HG03025 (cell line): ENCODE data around the gene PPP1R11.
"Not testable (repeated sequence)": the region's sequence is repeated elsewhere in the genome, so short reads cannot be mapped to it uniquely, and the experiment has no call there.

ENCODE experiments used
- ATAC-seq: cut with Tn5 transposase; IDR thresholded peaks from one replicate; pipeline ENCODE4 v1.9.1; 2021; ENCODE audit warnings: mild to moderate bottlenecking, moderate library complexity; ENCODE audit not compliant: unreplicated experiment, low FRiP score

Gene PPP1R11, protein sequence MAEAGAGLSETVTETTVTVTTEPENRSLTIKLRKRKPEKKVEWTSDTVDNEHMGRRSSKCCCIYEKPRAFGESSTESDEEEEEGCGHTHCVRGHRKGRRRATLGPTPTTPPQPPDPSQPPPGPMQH

GRCh38 chr6:30066577-30067459, at the start of gene PPP1R11:
Gene PPP1R11 (plus strand): TSS chr6:30067198. CDS start chr6:30067411, 213 bp downstream.
- peak; percentile 94 for ATAC-seq

DNA sequence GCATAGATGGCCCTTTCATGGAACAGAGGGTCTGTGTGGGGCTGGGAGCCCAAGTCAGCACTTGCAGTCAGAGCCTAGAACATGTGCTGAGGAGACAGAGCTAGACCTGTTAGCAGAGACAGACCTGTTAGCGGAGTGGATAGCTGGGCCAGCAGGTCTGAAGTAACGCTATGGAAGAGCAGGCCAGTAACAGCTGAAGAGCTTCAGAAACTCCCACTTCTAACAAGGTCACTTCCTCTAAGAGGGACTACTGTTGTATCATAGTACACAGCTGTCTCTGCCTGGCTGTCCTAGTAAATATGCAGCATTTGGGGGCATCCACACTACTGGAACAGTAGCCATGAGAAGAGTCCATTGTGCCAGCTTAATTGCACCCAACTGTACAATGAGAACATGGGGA, 47.2 kb upstream of the PPP1R11 start:
- ATAC-seq = no peak

- ATAC-seq = no peak
These were observed 46.4 kb upstream of the PPP1R11 start for GRCh38 chr6:30020626-30021025.

DNA sequence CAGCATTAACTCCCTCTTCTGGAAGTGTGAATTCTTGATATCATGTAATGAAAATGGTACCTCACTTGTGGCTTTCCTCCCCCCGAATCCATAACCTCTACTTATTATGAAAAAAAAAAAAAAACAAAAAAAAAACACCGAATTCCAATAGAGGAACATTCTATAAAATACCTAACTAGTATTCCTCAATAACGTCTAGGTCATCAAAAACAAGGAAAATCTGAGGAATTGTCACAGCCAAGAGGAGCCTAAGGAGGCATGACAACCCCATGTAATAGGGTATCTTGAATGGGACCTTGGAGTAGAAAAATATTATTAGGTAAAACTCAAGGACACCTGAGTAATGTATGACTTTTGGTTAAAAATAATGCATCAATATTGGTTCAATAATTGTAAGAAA, 44.8 kb upstream of the PPP1R11 start:
- ATAC-seq = no peak

DNA sequence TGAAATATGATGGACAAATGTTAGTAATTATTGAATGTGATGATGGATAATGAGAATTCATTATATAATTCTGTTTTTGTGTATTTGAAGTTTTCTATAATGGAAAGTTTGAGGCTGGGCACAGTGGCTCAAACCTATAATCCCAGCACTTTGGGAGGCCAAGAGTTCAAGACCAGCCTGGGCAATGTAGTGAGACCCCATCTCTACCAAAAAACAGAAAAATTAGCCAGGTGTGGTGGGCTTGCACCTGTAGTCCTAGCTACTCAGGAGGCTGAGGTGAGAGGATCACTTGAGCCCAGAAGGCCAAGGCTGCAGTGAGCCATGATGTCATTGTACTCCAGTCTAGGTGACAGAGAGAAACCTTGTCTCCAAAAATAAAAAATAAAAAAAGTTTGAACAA, 44.3 kb upstream of the PPP1R11 start:
- not testable (repeated sequence) for ATAC-seq

DNA sequence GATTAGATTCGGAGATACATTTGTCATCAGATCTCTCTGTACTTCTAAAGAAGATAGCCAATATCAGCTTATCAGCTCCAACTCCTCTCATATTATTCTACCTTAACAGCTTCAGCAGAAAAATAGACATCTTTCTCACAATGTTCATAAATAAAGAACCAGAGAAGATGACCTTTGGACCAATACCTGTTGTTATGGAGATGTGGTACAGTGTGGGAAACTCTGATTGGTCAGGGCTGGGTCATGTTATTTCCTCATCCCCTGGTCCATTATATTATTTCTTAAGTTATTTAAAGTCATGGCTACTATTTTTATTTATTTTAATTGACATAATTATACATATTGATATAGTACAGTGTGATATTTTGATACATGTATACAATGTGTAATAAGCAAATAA, 41.8 kb upstream of the PPP1R11 start:
- no peak for ATAC-seq

DNA sequence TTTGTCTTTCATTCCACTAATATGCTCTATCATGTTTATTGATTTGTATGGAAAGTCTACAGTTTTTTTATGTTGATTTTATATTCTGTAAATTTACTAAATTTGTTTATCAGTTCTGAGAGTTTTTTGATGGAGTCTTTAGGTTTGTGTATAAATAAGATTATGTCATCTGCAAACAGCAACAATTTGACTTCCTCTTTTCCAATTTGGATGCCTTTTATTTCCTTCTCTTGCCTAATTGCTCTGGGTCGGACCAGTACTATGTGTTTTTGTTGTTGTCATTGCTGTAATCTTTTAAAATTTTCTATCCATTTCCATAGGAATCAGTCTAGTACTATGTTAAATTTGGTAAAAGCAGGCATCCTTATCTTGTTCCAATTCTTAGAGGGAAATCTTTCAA, 37.4 kb upstream of the PPP1R11 start:
- no peak for ATAC-seq

DNA sequence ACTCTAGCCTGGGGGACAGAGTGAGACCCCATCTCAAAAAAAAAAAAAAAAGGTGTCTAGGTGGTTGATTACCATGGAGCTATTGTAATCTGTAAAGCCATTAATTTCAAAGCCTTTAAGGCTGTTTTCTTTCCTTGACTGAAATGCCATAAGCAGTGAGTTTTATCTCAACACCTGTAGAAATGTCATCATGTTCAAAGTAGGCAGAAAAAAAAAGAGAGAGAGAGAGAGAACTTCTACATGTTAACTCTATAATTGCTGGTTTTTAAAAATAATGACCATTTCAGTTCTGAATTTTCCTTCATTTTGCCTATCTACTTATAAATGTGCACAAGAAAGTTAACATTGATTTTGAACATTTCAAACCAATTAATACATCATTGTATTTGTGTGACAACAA, 35.6 kb upstream of the PPP1R11 start:
- no peak for ATAC-seq

DNA sequence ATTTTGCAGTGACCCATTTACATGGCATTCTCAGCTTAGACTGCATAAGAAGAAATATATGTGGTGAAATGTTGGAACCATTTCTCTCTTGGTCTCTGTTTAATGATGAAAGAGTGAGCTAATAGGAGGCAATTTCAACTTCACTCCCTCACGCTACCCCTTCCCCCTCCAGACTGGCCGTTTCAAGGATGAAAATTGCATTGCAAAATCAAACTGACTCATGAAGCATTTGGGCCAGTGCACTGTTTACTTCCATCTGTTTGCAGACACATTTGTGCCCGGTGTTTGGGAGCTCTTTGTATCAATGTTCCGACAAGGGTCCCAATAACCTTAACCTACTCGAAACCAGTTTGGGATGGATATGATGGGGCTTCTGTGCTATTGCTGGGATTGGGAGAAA, 33.6 kb upstream of the PPP1R11 start:
- ATAC-seq = not testable (repeated sequence)

DNA sequence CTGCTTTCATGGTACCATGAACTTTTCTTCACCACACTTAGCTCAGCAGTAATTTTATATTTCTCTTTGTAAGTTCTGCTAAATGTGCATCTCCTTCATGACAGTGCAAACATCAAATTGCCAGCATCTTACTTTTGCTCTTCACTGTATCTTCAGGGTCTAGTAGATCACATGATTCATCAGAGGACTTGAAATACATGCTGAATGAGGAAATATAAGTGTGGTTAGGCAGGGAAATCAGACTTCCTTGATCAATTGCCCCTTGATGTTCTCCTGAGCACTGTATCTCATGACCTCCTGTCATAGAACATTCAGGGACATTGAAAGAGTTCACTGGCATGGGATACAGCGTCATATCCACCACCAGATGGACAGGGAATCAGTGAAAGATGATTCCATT, 31.2 kb upstream of the PPP1R11 start:
- no peak for ATAC-seq

DNA sequence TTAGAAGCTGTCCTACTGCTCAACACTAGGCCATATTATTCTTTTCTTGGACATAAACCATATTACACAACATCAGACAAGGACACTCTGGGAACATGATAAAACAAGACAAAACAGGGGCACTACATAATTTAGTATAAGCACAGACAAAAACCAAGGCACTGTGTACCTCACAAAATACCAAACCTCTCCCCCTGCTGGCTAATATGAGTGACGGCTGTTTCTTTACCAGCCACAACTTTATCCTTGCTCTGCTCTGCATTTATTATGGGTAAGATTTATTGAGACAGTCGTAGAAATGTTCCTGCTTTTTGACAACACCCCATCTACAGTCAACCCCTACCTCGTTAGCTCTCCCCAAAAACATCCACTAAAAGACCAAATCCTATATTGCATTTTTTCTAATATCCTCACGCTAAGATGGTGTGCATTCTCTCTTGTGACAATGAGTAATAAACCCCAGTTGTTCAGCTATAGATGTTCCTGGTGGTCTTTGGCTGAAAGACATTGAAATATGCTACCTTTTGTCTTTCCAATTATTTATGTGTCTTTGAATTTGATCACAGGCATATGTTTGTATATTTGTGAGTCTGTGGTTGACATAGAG, 29.7 kb upstream of the PPP1R11 start:
- ATAC-seq = no peak

GRCh38 chr6:30041221-30041620, 25.8 kb upstream of the PPP1R11 start:
- ATAC-seq = no peak

- ATAC-seq = no peak
These were observed 25.2 kb upstream of the PPP1R11 start for GRCh38 chr6:30041821-30042220.

- ATAC-seq = no peak
These were observed 24.5 kb upstream of the PPP1R11 start for GRCh38 chr6:30042476-30042875.

DNA sequence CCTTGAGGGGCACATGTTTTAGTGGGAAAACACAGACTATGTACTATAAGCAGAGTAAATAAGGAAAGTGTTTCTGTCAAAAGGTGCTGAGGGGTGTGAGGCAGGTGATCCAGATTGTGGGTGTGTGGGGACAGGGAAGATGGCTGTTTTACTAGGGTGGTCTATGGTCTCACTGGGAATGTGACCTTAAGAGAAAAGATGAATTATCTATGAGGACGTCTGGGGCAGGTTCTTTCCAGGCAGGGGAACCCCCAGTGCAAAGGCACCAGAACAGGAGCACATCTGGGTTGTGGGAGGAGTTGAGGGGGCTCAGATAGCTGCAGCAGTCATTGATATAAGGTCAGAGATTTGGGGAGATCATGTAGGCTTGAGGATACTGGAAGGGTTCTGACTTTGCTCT, 24.1 kb upstream of the PPP1R11 start:
- no peak for ATAC-seq

DNA sequence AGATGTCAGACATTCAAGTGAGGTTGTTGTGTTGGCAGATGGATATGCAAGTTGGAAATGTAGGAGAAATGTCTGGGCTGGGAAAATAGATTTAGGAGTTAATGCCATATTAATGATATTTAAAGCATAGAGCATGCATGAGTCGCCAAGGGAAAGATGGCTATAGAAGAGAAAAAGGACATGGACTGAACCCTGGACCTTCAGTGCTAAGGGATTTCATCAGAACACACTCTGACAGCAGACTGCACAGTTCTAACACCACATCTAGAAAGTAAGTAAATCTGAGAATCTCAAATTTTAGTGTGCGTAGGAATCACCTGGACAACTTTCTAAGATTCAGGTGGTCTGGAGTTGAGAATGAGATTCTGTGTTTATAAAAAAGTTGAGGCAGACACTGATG, 23.3 kb upstream of the PPP1R11 start:
- no peak for ATAC-seq

- no peak for ATAC-seq
These were observed 22.4 kb upstream of the PPP1R11 start for GRCh38 chr6:30044630-30045029.

DNA sequence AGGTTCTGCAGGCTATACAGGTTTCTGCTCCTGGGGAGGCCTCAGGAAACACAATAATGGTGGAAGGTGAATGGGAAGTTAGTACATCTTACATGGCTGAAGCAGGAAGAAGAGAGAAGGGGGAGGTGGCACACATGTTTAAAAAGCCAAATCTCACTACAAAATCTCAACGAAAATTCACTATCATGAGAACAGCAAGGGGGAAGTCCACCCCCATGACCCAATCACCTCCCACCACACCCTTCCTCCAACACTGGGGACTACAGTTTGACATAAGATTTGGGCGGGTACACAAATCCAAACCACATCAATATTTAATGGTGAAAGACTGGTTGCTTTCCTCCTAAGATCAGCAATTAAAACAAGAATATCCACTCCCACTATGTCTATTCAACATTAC, 19.8 kb upstream of the PPP1R11 start:
- no peak for ATAC-seq

- ATAC-seq = no peak
These were observed 13.3 kb upstream of the PPP1R11 start for GRCh38 chr6:30053682-30054081.

- no peak for ATAC-seq
These were observed 11.5 kb upstream of the PPP1R11 start for GRCh38 chr6:30055513-30055912.

DNA sequence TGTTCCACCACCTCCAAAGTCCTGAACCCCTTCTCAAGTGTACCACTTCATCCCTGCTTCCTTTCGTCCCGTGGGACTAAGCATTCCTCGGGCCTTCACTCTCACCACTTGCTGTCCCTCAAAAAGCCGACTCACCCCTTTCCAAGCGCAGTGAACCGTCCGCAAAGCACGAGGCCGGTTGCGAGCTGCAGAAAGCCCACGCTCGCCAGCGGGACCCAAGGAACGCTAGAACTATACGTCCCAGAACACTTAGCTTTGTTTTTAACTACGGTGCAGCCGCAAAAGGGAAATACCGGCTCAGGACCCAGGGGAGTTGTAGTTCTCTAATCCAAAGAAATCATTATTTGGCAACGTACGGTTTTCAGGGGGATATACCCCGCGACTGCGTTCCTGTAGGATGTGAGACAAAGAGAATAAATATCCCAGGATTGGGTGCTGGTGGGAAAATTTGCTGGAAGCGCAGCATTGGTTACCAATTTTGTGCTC, 6.3 kb upstream of the PPP1R11 start:
- no peak for ATAC-seq
